Keratinocyte (primary cell): ENCODE results near the gene FOXR1. TPM values are rescaled to one million over a fixed set of nuclear protein-coding genes. Genes with fewer than 3 reads are reported as not detected.

ENCODE experiments used
- DNase-seq: peaks from one replicate; pipeline ENCODE4 v3.0.0-alpha.2; 2011; ENCODE audit warnings: low read depth, missing footprints, low spot score
- FAIRE-seq: peaks from 2 replicates; lab custom pipeline; 2011; peaks lifted over from hg19 to GRCh38; lab: Jason Lieb, UNC
- H2AFZ ChIP-seq: 2 replicates; pipeline ENCODE4 v1.6.0; 2012; ENCODE audit warnings: low read length, control low read depth, inconsistent platforms; ENCODE audit not compliant: control insufficient read depth
- H3K27ac ChIP-seq: 2 replicates; pipeline ENCODE4 v1.5.1; 2011; ENCODE audit warnings: low read length; ENCODE audit not compliant: control insufficient read depth, insufficient read depth
- H3K27me3 ChIP-seq: 3 replicates; pipeline ENCODE4 v1.6.0; 2011; ENCODE audit warnings: low read length; ENCODE audit not compliant: control insufficient read depth, insufficient read depth; ENCODE audit errors: extremely low read depth
- H3K36me3 ChIP-seq, 2 experiments: 2 replicates in 1 of 2; 3 replicates in 1 of 2; pipeline ENCODE4 v1.5.1; 2011; ENCODE audit warnings: low read length in 2 of 2, mild to moderate bottlenecking in 1 of 2; ENCODE audit not compliant: control insufficient read depth in 2 of 2, insufficient read depth in 2 of 2; ENCODE audit errors: extremely low read depth in 1 of 2
- H3K4me1 ChIP-seq: 3 replicates; pipeline ENCODE4 v1.5.1; 2011; ENCODE audit warnings: low read length; ENCODE audit not compliant: control insufficient read depth, insufficient read depth; ENCODE audit errors: extremely low read depth
- H3K4me2 ChIP-seq: 3 replicates; pipeline ENCODE4 v1.6.0; 2011; ENCODE audit warnings: low read depth, low read length; ENCODE audit not compliant: control insufficient read depth, insufficient read depth; ENCODE audit errors: extremely low read depth
- H3K4me3 ChIP-seq, 3 experiments: fragments of 200-600 bp in 1 of 3; sonication (generic) in 1 of 3; 2 replicates in 2 of 3; 3 replicates in 1 of 3; pipeline ENCODE4 v1.5.1; 2011 to 2016; ENCODE audit warnings: low read length in 3 of 3, mild to moderate bottlenecking in 3 of 3, control low read depth in 2 of 3, inconsistent platforms in 1 of 3, low read depth in 1 of 3, mixed read lengths in 1 of 3, mixed run types in 1 of 3, moderate library complexity in 1 of 3; ENCODE audit not compliant: control insufficient read depth in 2 of 3, insufficient read depth in 2 of 3; ENCODE audit errors: extremely low read depth in 1 of 3
- H3K79me2 ChIP-seq: 2 replicates; pipeline ENCODE4 v1.6.0; 2012; ENCODE audit warnings: low read length; ENCODE audit not compliant: control insufficient read depth, insufficient read depth
- H3K9ac ChIP-seq: 3 replicates; pipeline ENCODE4 v1.6.0; 2011; ENCODE audit warnings: low read length; ENCODE audit not compliant: control insufficient read depth, insufficient read depth; ENCODE audit errors: extremely low read depth
- H3K9me1 ChIP-seq: 3 replicates; pipeline ENCODE4 v1.6.0; 2011; ENCODE audit warnings: low read length; ENCODE audit not compliant: control insufficient read depth, insufficient read depth; ENCODE audit errors: extremely low read depth
- H3K9me3 ChIP-seq: 2 replicates; pipeline ENCODE4 v1.5.1; 2012; ENCODE audit warnings: low read depth, low read length; ENCODE audit not compliant: control insufficient read depth
- H4K20me1 ChIP-seq: 3 replicates; pipeline ENCODE4 v1.6.0; 2011; ENCODE audit warnings: low read length; ENCODE audit not compliant: control insufficient read depth, insufficient read depth; ENCODE audit errors: extremely low read depth
- EZH2 ChIP-seq: IDR thresholded peaks from one replicate; pipeline ENCODE4 v1.6.1; 2012; ENCODE audit warnings: inconsistent platforms, mild to moderate bottlenecking, low read length, moderate library complexity
- dilution Hi-C: fragments of 300-500 bp; cut with MboI; formaldehyde crosslinking; loops from one replicate; pipeline ENCODE4 v1.7.0; 2020; ENCODE audit warnings: low sequenced_read_pairs; ENCODE audit not compliant: extremely low pct_ligation_motif_present
- polyA plus RNA-seq, 5 experiments: library from polyadenylated mRNA; depleted of rRNA in 3 of 5; stranded (reverse) in 3 of 5; stranded (forward) in 1 of 5; unstranded in 1 of 5; fragments of >200 nt; gene quantifications; 1 replicate in 1 of 5; 2 replicates in 3 of 5; 3 replicates in 1 of 5; pipeline versions ENCODE4 v1.2.1 to v1.2.3, GENCODE V29; 2011 to 2012; ENCODE audit warnings: missing spikeins in 2 of 5, low read depth in 1 of 5, low replicate concordance in 1 of 5
- TF ChIP-seq, protein P1 (sequence below), 3 experiments: IDR thresholded peaks in 1 of 3; conservative IDR thresholded peaks in 1 of 3; optimal IDR thresholded peaks in 1 of 3; 2 replicates in 2 of 3; 3 replicates in 1 of 3; pipeline versions ENCODE3 to v1.5.1; 2011; ENCODE audit warnings: low read length in 3 of 3, mild to moderate bottlenecking in 3 of 3, moderate library complexity in 2 of 3, control low read depth in 1 of 3, inconsistent platforms in 1 of 3; ENCODE audit not compliant: insufficient read depth in 2 of 3; ENCODE audit errors: extremely low read depth in 1 of 3

Gene FOXR1
- polyA plus RNA-seq, 1 donor (not counting 4 experiments of a cell fraction or from before 2014, with no cell fraction given) = not detected

DNA sequence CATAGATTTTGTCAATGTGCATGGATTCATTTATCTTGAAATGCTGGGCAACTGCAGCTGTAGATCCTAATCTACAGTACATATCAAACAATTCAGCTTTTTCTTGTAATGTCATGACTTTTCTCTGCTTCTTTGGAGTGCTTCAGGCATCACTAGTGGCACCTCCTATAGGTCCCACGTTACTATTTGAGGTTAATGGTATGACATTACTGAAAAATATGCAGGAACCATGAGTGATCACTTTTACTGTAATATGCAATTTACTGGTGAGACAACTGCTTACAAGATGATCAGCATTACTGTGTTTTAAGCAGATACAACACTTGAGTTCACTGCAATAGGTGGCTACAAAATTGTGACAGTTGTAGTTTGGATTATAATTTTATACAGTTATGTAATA, 29.3 kb downstream of the FOXR1 start:
- H3K9me1 ChIP-seq = no peaks in the 10 kb centered on the region
- TF ChIP-seq EZH2 = no peak
- TF ChIP-seq, protein P1, sequence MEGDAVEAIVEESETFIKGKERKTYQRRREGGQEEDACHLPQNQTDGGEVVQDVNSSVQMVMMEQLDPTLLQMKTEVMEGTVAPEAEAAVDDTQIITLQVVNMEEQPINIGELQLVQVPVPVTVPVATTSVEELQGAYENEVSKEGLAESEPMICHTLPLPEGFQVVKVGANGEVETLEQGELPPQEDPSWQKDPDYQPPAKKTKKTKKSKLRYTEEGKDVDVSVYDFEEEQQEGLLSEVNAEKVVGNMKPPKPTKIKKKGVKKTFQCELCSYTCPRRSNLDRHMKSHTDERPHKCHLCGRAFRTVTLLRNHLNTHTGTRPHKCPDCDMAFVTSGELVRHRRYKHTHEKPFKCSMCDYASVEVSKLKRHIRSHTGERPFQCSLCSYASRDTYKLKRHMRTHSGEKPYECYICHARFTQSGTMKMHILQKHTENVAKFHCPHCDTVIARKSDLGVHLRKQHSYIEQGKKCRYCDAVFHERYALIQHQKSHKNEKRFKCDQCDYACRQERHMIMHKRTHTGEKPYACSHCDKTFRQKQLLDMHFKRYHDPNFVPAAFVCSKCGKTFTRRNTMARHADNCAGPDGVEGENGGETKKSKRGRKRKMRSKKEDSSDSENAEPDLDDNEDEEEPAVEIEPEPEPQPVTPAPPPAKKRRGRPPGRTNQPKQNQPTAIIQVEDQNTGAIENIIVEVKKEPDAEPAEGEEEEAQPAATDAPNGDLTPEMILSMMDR (optimal IDR thresholded peaks at IDR 0.05 in 1 of 3, IDR thresholded peaks at IDR 0.05 in 1 of 3, conservative IDR thresholded peaks at IDR 0.05 in 1 of 3; ENCODE audit: extremely low read depth in 1 of 3, insufficient read depth in 2 of 3, low read length in 3 of 3) = no peak
- no peaks in the 10 kb centered on the region for H3K27me3 ChIP-seq
- FAIRE-seq (no peak), DNase-seq (no peak)
- H3K79me2 ChIP-seq = peaks cover 23% of the 10 kb centered on the region
- H3K4me2 ChIP-seq = no peak overlapping the region
- no peak overlapping the region for H3K27ac ChIP-seq
- dilution Hi-C loops = no loop called here
- no peak overlapping the region for H2AFZ ChIP-seq
- no peak overlapping the region for H3K4me3 ChIP-seq
- peaks cover 10% of the 10 kb centered on the region in 2 experiments for H3K36me3 ChIP-seq
- H3K9ac ChIP-seq = no peak overlapping the region
- H3K4me1 ChIP-seq = peaks cover 26% of the 10 kb centered on the region
- no peaks in the 10 kb centered on the region for H4K20me1 ChIP-seq
- no peaks in the 10 kb centered on the region for H3K9me3 ChIP-seq

DNA sequence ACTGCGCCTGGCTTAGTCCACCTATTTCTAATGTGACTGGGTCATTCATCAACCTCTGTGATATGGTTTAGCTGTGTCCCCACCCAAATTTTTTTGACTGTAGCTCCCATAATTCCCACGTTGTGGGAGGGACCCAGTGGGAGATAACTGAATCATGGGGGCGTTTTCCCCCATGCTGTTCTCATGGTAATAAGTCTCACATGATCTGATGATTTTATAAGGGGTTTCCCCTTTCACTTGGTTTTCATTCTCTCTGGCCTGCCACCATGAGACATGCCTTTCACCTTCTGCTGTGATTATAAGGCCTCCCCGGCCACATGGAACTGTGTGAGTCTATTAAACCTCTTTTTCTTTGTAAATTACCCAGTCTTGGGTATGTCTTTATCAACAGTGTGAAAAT, 35.1 kb downstream of the FOXR1 start:
- no peak for FAIRE-seq

More for the DNA sequence above, 35.1 kb downstream of the FOXR1 start:
- Histone ChIP-seq H4K20me1 (no peaks in the 10 kb centered on the region), H3K4me1 (no peaks in the 10 kb centered on the region), H2AFZ (no peak overlapping the region), H3K9me1 (no peaks in the 10 kb centered on the region), H3K4me2 (no peak overlapping the region), H3K4me3 (no peak overlapping the region), H3K79me2 (peaks cover 2% of the 10 kb centered on the region), H3K9me3 (no peaks in the 10 kb centered on the region), H3K27me3 (no peaks in the 10 kb centered on the region), H3K27ac (no peak overlapping the region), H3K9ac (no peak overlapping the region), H3K36me3 (peaks cover 15 to 19% of the 10 kb centered on the region in 2 experiments)
- DNase-seq = no peak
- dilution Hi-C loops = no loop called here
- no peak for TF ChIP-seq EZH2
- TF ChIP-seq, protein P1 (optimal IDR thresholded peaks at IDR 0.05 in 1 of 3, IDR thresholded peaks at IDR 0.05 in 1 of 3, conservative IDR thresholded peaks at IDR 0.05 in 1 of 3; ENCODE audit: extremely low read depth in 1 of 3, insufficient read depth in 2 of 3, low read length in 3 of 3) = no peak
